HG03135 (cell line): ENCODE data around the gene SLC25A13.
"Not testable (repeated sequence)": the region's sequence is repeated elsewhere in the genome, so short reads cannot be mapped to it uniquely, and the experiment has no call there.

Source experiments
- ATAC-seq: cut with Tn5 transposase; IDR thresholded peaks from one replicate; pipeline ENCODE4 v1.9.1; 2021; ENCODE audit warnings: mild to moderate bottlenecking, moderate library complexity; ENCODE audit not compliant: unreplicated experiment

The SLC25A13 gene

DNA sequence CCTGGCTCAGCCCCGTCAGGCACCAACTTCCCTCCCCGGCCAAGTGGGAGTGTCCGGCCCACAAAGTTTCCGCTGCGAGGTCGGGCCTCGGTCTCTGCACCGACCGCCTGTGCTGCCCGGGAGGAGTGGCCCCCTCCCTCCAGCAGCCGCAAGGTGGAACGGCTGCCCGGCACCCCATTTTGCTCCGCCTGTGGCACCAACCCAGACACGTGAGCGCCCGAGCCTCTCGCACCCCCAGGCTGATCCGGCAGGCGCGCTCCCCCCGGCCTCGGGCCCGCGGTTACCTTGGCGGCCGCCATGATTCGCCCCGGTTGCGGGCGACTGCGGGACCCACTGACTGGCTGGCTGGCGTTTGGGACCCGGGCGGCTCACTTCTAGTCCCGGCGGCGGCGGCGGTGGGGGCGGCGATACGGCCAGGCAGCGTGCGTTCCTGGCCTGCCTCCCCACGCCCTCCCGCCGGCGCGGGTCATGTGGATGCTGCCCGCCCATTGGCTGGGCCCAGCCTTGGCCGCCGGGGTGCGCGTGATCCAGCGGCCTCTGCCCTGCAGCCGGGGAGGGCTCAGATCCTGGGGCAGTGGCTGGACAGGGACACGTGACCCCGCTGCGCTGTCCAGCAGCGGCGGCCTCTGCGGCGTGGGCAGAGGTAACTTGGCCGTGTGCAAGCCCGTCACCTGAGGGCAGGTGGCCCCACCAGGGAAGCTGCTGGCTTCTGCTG is at the start of gene SLC25A13:
SLC25A13 (minus strand) TSS at position 441 of the 715 bp plus-strand sequence; CDS start at position 299, 142 bp downstream.
- peak; percentile 69 for ATAC-seq

- not testable (repeated sequence) for ATAC-seq
These were observed 44.0 kb upstream of the SLC25A13 start for GRCh38 chr7:96365916-96366315.

DNA sequence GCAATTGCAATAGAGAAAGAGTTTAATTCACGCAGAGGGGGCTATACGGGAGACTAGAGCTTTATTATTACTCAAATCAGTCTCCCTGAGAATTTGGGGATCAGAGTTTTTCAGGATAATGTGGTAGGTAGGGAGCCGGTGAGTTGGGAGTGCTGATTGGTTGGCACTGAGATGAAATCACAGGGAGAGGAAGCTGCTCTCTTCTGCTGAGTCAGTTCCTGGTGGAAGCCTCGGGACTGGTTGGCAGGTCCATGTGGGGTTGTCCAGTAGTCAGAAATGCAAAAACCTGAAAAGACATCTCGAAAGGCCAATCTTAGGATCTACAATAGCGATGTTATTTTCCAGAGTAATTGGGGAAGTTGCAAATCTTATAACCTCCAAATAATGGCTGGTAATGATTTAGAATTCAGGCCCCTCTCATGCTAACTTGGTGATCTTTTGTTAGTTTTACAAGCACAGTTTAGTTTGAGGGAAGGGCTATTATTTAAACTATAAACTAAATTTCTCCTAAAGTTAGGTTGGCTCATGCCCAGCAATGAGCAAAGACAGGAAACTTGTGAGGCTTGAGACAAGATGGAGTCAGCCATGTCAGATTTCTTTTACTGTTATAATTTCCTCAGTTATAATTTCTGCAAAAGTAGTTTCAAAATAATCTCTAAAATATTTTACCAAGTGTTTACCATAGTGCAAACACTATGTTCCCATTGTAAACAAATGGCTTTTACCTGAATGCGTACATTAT is 39.4 kb upstream of the SLC25A13 start:
- ATAC-seq, result no peak

DNA sequence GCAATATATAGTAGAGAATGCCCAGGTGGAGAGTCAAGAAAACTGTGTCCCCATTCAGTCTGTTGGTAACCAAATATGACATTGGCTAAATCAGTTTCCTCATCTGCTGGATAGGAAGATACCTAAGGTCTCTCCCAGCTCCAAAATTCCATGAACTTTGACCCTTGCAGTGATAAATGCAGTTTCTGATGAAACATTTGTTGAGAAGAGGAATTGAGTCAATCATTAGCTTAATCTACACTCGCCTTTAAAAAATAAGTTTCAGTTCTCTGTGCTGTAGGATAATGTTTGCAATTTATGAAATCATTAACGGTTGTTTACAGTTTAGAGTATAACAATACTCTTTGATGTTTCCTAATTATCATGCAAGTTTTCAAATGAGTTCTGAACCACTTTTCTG is 38.0 kb upstream of the SLC25A13 start:
- peak; percentile 74 for ATAC-seq

GRCh38 chr7:96358236-96358971 is 36.5 kb upstream of the SLC25A13 start:
- not testable (repeated sequence) for ATAC-seq

- ATAC-seq, result no peak
These were observed 34.1 kb upstream of the SLC25A13 start for GRCh38 chr7:96355990-96356506.

DNA sequence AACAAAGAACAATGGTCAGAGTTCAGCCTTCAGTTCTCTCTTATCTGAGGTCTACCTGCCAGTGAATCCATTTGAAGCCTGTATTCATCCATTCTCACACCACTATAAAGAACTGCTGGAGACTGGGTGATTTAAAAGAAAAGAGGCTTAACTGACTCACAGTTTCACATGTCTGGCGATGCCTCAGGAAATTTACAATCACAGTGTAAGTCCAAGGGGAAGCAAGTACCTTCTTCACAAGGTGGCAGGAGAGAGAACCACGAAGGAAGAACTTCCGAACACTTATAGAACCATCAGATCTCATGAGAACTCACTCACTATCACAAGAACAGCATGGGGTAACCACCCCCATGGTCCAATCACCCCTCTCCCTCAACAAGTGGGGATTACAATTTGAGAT is 33.0 kb upstream of the SLC25A13 start:
- ATAC-seq, result no peak

- no peak for ATAC-seq
These were observed 27.7 kb upstream of the SLC25A13 start for GRCh38 chr7:96349572-96349971.

DNA sequence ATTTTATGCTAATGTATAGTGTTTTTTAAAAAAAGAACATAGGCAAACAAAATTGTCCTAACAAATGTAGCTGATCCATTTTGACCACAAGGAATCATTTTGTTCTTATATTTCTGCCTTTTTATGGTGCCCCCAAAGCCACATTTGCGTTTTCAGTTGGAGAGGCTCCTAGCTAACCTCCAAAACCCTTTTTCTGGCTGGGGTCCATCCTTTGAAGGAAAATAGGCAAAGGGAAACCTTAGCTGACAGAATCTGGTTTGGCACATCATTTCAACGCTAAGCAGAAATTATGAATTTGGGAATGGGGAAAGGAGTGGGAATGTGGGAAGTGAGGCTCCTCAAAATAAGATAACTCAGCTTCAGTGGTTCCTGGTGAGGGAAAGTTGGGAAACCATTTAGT is 25.6 kb upstream of the SLC25A13 start:
- no peak for ATAC-seq

DNA sequence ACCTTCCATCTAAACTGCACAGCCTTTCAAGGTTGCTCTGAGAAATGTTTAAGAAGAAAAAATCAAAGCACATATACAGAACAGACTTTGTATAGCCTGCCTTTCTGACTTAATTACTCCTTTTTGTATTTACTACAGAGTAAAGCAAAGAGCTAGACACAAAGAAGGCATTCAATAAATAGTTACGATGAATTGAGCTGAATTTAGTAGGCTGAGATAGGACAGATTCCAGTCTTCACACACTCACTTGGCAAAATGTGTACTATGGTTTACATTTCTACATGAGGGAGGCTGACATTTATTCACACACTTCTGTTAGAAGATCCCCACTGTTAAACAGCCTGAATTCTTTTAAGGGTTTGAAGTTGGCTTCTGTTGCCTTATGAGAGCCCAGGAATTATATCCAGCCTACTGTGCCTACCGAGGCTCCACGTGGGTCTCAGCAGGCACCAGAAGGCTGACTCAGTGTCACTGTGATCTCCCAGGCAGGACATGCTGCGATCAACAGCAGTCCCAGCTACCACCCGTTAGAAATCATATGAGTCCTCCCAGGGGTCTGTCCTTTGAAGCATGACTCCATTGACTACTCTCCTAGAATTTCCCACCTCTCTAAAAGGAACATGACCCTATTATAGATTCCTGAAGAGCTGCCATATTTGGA is 24.5 kb upstream of the SLC25A13 start:
- ATAC-seq, result no peak

DNA sequence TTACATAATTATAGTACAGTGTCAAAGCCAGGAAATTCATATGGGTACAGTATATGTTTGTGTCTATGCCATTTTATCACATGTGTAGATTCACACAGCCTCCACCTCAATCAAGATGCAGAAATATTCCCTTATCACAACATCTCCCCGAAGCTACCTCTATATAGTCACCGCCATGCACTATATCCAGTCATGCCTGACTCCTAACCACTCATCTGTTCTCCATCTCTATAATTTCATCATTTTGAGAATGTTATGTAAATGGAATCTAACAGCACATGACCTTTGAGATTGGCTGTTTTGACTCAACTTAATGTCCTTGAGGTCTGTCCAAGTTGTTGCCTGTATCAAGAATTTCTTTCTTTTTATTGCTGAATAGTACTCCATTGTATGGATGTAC is 22.3 kb upstream of the SLC25A13 start:
- ATAC-seq, result no peak

DNA sequence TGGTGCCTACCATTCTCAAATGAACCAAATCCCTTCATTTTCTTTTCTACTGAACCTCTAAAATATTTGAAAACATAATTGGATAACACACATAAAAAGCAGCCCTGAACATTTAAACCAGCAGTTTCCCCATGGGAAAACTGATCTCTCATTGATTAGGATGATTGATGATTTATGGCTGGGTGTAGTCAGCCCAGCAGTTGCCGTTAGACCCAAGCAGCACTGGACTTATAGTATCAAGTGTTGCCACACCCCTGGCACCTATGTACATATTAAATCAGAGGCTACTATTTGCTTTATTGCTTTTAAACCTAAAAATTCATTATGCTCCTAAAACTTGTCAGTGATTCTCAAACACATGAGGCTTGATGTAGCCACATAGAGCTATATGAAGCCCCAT is 20.2 kb upstream of the SLC25A13 start:
- no peak for ATAC-seq

GRCh38 chr7:96337519-96337918 is 15.6 kb upstream of the SLC25A13 start:
- ATAC-seq, result no peak

DNA sequence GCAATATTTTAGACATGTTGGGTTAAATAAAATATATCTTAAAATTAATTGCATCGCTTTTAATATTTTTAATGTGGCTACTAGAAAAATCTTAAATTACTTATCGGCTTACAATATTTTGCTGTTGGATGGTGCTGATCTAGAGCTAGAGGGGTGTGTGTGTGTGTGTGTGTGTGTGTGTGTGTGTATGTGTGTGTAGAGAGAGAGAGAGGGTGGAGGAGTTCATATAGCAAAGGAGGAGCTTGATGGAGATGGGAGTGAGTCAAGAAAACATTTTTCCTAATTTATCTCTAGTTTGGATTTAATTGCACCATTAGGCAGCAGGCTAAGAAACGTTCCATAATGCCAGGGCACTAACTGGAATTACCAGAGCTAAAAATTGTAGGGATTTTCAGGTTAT is 10.4 kb upstream of the SLC25A13 start:
- no peak for ATAC-seq

DNA sequence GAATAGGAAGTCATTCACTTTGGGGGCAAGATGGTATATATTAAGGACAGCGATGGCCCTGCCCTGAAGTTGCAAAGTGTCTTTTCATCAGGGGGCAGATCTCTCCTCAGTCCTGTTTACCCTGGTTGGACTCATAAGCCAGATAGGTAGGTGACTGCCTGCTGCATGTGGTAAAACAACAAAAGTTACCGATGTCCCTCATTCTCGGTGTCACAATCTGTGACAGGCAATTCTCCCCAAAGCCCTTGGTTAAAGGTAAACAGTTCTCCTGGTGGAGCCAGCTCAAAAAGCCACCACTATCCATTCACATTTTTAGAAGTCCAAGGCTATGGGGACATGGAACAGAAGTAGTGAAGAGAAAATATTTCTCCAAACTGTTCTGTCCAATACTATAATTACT is 9.9 kb upstream of the SLC25A13 start:
- ATAC-seq, result no peak

- no peak for ATAC-seq
These were observed 9.3 kb upstream of the SLC25A13 start for GRCh38 chr7:96331233-96331632.

DNA sequence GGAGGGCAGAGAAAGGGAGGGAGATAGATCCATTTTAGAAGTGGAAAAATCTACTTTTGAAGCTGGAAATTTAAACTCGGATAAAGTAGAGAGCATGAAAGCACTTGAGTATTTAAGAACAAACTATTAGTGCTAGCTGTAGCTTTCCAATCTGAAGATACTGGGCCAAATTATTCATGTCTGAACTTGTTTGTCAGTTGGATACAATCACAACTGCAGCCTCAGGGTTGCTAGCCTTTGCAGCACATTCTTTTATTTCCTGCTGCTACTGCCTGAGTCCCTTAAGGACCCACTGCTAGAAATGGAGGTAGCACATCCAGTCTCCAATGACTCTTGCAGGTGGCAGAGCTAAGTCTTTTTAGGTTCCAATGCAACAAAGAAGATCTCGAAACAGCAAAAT is 8.3 kb upstream of the SLC25A13 start:
- no peak for ATAC-seq

- no peak for ATAC-seq
These were observed 7.3 kb upstream of the SLC25A13 start for GRCh38 chr7:96329241-96329640.

- no peak for ATAC-seq
These were observed 6.1 kb upstream of the SLC25A13 start for GRCh38 chr7:96328016-96328415.

DNA sequence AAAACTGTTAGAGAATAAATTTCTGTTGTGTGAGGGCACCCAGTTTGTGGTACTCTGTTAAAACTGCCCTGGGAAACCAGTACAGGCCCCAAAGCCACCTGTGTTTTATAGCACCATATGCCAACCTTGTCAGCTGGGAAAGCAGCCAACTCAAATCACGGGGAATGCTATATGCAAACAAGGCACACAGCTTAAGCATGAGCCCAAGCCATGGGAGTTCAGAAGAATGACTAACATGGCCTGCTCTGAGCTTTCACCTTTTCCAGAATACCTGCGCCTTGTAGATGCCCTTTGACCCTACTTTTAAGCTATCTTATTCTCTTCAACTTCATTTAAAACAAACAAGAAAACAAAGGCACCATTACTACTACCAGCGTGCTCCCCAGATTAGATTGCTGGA is 5.5 kb upstream of the SLC25A13 start:
- ATAC-seq, result no peak

- ATAC-seq, result peak; percentile 36
These were observed 4.9 kb upstream of the SLC25A13 start for GRCh38 chr7:96326752-96327151.
